ENCODE measurements around the gene GRPEL1.

DNA sequence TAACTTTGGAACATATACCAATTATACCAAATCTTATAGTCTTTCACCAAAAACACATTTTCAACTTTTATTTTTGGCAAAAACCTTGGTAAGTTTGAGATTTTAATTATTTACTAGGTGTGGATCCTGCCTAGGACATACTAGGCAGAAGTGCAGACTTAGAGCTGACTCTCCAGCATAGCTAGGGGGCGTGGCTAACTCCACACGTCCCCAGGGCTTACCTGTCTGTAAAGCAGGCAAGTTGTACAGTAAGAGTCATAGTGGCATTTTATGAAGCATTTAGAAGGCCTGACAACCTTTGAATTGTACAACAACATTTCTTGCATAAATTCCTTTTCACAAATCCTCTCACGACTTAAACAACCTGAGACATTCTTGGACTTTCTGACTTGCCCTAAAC is 19.2 kb upstream of the GRPEL1 start:
- TF ChIP-seq, protein P1, sequence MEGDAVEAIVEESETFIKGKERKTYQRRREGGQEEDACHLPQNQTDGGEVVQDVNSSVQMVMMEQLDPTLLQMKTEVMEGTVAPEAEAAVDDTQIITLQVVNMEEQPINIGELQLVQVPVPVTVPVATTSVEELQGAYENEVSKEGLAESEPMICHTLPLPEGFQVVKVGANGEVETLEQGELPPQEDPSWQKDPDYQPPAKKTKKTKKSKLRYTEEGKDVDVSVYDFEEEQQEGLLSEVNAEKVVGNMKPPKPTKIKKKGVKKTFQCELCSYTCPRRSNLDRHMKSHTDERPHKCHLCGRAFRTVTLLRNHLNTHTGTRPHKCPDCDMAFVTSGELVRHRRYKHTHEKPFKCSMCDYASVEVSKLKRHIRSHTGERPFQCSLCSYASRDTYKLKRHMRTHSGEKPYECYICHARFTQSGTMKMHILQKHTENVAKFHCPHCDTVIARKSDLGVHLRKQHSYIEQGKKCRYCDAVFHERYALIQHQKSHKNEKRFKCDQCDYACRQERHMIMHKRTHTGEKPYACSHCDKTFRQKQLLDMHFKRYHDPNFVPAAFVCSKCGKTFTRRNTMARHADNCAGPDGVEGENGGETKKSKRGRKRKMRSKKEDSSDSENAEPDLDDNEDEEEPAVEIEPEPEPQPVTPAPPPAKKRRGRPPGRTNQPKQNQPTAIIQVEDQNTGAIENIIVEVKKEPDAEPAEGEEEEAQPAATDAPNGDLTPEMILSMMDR (conservative IDR thresholded peaks at IDR 0.05), result no peak
- TF ChIP-seq EZH2 (IDR thresholded peaks at IDR 0.05; ENCODE audit: low read depth), result no peak
